Thymus (tissue), 11 donors: ENCODE data around the gene SCAANT1. TPM values are rescaled to one million over a fixed set of nuclear protein-coding genes. Genes with fewer than 3 reads are reported as not detected.

Experiments
- DNase-seq, 9 donors: peaks; one replicate each; pipeline ENCODE4 v3.0.0-alpha.2; 2013; ENCODE audit warnings: low spot score in 9 of 9, low read depth in 6 of 9, missing footprints in 1 of 9
- H3K27ac ChIP-seq, 2 donors: one replicate each; pipeline ENCODE4 v1.5.1; 2013; ENCODE audit warnings: control low read depth in 1 of 2, low read depth in 1 of 2, low read length in 1 of 2, mild to moderate bottlenecking in 1 of 2, moderate library complexity in 1 of 2
- H3K27me3 ChIP-seq, 2 donors: one replicate each; pipeline ENCODE4 v1.5.1; 2013; ENCODE audit warnings: low read length in 1 of 2; ENCODE audit not compliant: control insufficient read depth in 2 of 2, insufficient read depth in 1 of 2
- H3K36me3 ChIP-seq, 2 donors: one replicate each; pipeline ENCODE4 v1.5.1; 2013; ENCODE audit warnings: low read length in 1 of 2, mild to moderate bottlenecking in 1 of 2, moderate library complexity in 1 of 2; ENCODE audit not compliant: control insufficient read depth in 2 of 2, insufficient read depth in 2 of 2
- H3K4me1 ChIP-seq, 2 donors: one replicate each; pipeline ENCODE4 v1.5.1; 2013; ENCODE audit warnings: low read length in 2 of 2; ENCODE audit not compliant: control insufficient read depth in 2 of 2, insufficient read depth in 2 of 2
- H3K4me3 ChIP-seq, 2 donors: one replicate each; pipeline ENCODE4 v1.5.1; 2013; ENCODE audit warnings: low read length in 2 of 2, control low read depth in 1 of 2, mild to moderate bottlenecking in 1 of 2
- H3K9me3 ChIP-seq, 2 donors: one replicate each; pipeline ENCODE4 v1.5.1; 2013; ENCODE audit warnings: low read length in 1 of 2, mild to moderate bottlenecking in 1 of 2; ENCODE audit not compliant: control insufficient read depth in 2 of 2, insufficient read depth in 1 of 2
- WGBS: extraction: QIAGEN DNeasy Blood & Tissue Kit; methylation state at CpG from one replicate; pipeline ENCODE4 v1.1.7; 2013; 5-methylcytosine and 5-hydroxymethylcytosine counted together
- polyA plus RNA-seq: library from polyadenylated mRNA; stranded (reverse); fragments of 200-250 nt; gene quantifications from one replicate; pipeline ENCODE4 v1.2.3, GENCODE V29; 2013
- total RNA-seq: library from RNA; stranded (reverse); fragments of 120-200 nt; gene quantifications from one replicate; pipeline ENCODE4 v1.2.4, GENCODE V29; 2013
- donor health status: healthy.

Gene SCAANT1
- total and polyA plus RNA-seq, 2 donors: not detected

DNA sequence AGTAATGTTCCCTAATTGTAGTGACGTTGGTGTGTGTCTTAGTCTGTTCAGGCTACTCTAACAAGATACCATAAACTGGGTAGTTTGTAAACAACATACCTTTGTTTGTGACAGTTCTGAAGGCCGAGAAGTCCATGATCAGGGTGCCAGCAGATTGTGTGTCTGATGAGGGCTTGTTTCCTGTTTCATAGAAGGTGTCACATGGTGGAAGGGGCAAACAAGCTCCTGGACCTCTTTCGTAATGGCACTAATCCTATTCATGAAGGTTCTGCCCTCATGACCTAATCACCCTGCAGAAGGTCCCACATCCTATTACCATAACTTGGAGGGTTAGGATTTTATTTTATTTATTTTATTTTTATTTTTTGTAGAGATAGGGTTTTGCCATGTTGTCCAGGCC is 37.4 kb downstream of the SCAANT1 start:
- Histone ChIP-seq H3K9me3 (no peaks in the 10 kb centered on the region), H3K4me1 (peaks cover 3 to 8% of the 10 kb centered on the region in 2 donors), H3K27ac (no peak overlapping the region), H3K36me3 (no peaks in the 10 kb centered on the region), H3K27me3 (no peaks in the 10 kb centered on the region), H3K4me3 (no peak overlapping the region)
- 96% methylated on average over 3 of the region's 3 CpGs for WGBS
- DNase-seq: no peak

- WGBS: 98% methylated on average over 2 of the region's 2 CpGs
- Histone ChIP-seq H3K27me3 (no peaks in the 10 kb centered on the region), H3K4me1 (peaks cover 1 to 3% of the 10 kb centered on the region in 2 donors), H3K9me3 (no peaks in the 10 kb centered on the region), H3K36me3 (peaks cover 0 to 6% of the 10 kb centered on the region in 2 donors), H3K4me3 (no peak overlapping the region), H3K27ac (no peak overlapping the region)
- no peak for DNase-seq
These were observed 39.9 kb downstream of the SCAANT1 start for GRCh38 chr3:63872135-63872924.

- Histone ChIP-seq H3K4me1 (peaks cover 0 to 3% of the 10 kb centered on the region in 2 donors), H3K4me3 (no peak overlapping the region)
- 89% methylated on average over 2 of the region's 2 CpGs for WGBS
These were observed 41.6 kb downstream of the SCAANT1 start for GRCh38 chr3:63870615-63871005.

DNA sequence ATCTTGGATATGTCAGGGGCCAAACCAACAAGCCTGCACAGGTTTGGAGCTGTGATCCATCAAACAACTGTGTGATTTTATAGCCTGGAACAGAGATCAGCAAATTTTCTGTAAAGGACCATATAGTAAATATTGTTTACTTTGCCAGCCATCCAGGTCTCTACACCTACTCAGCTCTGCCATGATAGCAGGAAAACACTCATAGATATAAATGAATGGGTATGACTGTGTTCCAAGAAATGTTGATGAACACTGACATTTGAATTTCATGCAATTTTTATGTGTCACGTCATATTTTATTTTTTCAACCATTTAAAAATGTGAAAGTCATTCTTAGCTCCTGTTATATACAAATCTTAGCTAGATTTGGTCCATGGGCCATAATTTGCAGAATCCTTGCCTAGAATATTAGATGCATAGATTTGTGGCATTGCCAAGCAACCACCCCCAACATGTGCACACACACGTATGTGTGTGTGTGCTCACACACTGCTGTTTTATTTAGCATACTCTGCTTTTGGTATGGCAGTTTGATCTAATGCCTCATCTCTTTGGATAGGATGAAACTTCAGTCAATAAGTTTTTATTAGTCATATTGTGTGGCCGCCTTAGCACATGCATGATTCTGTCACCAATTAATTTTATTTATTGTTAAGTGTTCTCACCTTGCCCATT is 42.1 kb downstream of the SCAANT1 start:
- H3K9me3 ChIP-seq: no peaks in the 10 kb centered on the region

More at GRCh38 chr3:63870615-63871005, 41.6 kb downstream of the SCAANT1 start:
- Histone ChIP-seq H3K9me3 (no peaks in the 10 kb centered on the region), H3K27me3 (no peaks in the 10 kb centered on the region), H3K36me3 (peaks cover 0 to 8% of the 10 kb centered on the region in 2 donors), H3K27ac (no peak overlapping the region)
- no peak for DNase-seq

GRCh38 chr3:63867225-63867624 is 45.0 kb downstream of the SCAANT1 start:
- peaks cover 0 to 8% of the 10 kb centered on the region in 2 donors for H3K36me3 ChIP-seq
- no peak overlapping the region for H3K4me3 ChIP-seq
- no peak for DNase-seq
- H3K27me3 ChIP-seq: no peaks in the 10 kb centered on the region
- H3K27ac ChIP-seq: no peak overlapping the region
- H3K9me3 ChIP-seq: no peaks in the 10 kb centered on the region
- H3K4me1 ChIP-seq: peaks cover 6 to 8% of the 10 kb centered on the region in 2 donors
- 100% methylated on average over 1 of the region's 1 CpG for WGBS

More for the DNA sequence above, 42.1 kb downstream of the SCAANT1 start:
- no peak for DNase-seq
- 96% methylated on average over 3 of the region's 3 CpGs for whole genome bisulfite sequencing
- Histone ChIP-seq H3K4me1 (peaks cover 0 to 3% of the 10 kb centered on the region in 2 donors), H3K36me3 (peaks cover 0 to 8% of the 10 kb centered on the region in 2 donors), H3K27me3 (no peaks in the 10 kb centered on the region), H3K4me3 (no peak overlapping the region), H3K27ac (no peak overlapping the region)

DNA sequence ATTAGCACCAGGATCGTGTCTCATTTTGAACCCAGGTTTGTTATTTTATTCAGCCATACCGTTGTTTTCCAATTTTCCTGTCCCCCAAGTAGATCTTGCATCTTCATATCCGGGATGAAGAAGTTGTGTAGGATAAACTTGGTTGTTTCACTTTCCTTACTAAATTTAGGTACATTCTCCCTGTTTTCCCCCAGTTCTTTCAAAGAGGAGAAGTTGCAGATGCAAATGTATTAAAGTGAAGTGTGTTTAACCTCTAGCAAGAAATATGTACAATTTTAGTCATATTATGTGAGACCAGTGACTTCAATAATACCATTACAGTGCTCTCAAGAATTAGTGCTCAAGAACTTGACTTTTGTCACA is 47.2 kb downstream of the SCAANT1 start:
- Histone ChIP-seq H3K36me3 (peaks cover 0 to 8% of the 10 kb centered on the region in 2 donors), H3K4me1 (peaks cover 6 to 8% of the 10 kb centered on the region in 2 donors), H3K27me3 (no peaks in the 10 kb centered on the region), H3K4me3 (peak overlapping the region; percentile 69 to 82), H3K9me3 (no peaks in the 10 kb centered on the region), H3K27ac (peak overlapping the region; percentile 55 to 62)
- WGBS: 6% methylated on average over 3 of the region's 3 CpGs
- no peak for DNase-seq

- Histone ChIP-seq H3K27ac (peak overlapping the region; percentile 62 to 86), H3K36me3 (peaks cover 0 to 8% of the 10 kb centered on the region in 2 donors), H3K4me1 (peaks cover 6 to 8% of the 10 kb centered on the region in 2 donors), H3K4me3 (peak overlapping the region; percentile 69 to 82), H3K27me3 (no peaks in the 10 kb centered on the region), H3K9me3 (no peaks in the 10 kb centered on the region)
- peak in 6 of 9 donors; percentile 23 to 67 (median 39) for DNase-seq
- WGBS: under 1% methylated on average over 93 of the region's 93 CpGs
These were observed 47.9 kb downstream of the SCAANT1 start for GRCh38 chr3:63864008-63864964.

DNA sequence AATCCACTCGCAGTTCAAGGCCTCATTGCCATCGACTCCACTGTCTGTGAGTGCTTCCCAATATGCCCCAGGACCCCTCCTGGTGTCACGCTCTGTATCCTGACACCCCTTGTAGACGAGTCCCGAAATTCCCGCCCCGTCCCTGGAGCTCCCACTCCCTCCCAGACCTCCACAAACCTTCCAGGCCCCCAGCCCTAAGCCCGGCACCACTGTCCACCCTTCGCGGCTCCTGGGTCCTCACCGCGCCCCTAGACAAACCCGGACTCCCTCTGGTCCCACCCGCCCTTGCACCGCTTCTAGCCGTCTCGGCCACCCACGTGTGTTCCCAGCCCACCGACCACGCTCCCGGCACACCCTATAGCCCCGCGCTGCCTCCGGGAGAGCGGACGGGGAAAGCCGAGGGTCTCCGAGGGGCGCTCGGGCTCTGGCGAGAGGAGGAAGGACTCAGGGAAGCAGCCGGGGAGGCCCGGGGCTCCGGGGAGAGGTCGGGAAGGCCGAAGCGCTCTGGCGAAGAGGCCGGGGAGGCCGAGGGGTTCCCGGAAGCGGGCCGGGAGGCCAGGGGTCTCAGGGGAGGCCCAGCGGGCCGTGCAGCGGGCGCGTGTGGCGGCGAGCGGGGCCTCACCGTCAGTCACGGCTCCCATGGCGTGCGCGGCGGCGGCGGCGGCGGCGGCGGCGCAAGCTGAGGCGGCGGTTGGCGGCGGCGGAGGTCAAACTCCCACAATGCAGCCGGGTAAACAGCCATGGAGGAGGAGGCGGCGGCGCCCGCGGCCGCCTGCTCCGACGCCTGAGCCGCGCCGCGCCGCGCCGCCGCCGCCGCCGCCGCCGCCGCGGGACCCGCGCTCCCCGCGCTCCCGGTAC is 48.8 kb downstream of the SCAANT1 start, which contains the start of the genes ATXN7 and THOC7:
Gene ATXN7 (plus strand): TSS at position 718 of the 858 bp plus-strand sequence. CDS start 48,732 bp downstream, outside the sequence.
Gene THOC7 (minus strand): TSS at position 656 of the 858 bp plus-strand sequence. CDS start 15 bp downstream, at position 641.
- H3K4me3 ChIP-seq: peak within 1 kb of the TSS; percentile 76 to 82
- peaks cover 6 to 8% of the 10 kb centered on the region in 2 donors for H3K4me1 ChIP-seq
- WGBS: under 1% methylated on average over 98 of the region's 98 CpGs
- H3K9me3 ChIP-seq: no peaks in the 10 kb centered on the region
- H3K36me3 ChIP-seq: peaks cover 0 to 8% of the 10 kb centered on the region in 2 donors
- H3K27ac ChIP-seq: peak within 1 kb of the TSS; percentile 62 to 86
- H3K27me3 ChIP-seq: no peaks in the 10 kb centered on the region
- peak in 6 of 9 donors; percentile 35 to 77 (median 48) for DNase-seq
